GM19035 (cell line): ENCODE results near the gene SIGLEC15.

Source experiments
- ATAC-seq: cut with Tn5 transposase; IDR thresholded peaks from one replicate; pipeline ENCODE4 v1.9.1; 2021; ENCODE audit not compliant: unreplicated experiment

SIGLEC15 gene

DNA sequence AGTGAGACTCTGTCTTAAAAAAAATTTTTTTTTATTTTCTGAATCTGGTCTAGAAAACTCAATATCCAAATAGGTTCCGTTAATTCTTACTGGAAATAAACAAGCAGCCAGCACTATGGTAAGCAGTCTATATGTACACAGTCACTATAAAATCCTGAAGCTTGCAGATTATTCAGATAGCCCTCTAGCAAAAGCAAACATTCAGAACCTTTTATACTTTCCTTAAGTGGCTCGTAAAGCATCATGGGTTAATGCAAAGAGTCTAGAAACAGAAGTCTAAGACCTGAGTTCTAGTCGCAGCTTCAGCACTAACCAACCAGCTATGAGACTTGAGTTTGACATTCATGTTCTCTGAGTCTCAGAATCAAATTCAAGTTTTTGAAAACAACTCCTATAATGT, 51.9 kb downstream of the SIGLEC15 start:
- no peak for ATAC-seq

DNA sequence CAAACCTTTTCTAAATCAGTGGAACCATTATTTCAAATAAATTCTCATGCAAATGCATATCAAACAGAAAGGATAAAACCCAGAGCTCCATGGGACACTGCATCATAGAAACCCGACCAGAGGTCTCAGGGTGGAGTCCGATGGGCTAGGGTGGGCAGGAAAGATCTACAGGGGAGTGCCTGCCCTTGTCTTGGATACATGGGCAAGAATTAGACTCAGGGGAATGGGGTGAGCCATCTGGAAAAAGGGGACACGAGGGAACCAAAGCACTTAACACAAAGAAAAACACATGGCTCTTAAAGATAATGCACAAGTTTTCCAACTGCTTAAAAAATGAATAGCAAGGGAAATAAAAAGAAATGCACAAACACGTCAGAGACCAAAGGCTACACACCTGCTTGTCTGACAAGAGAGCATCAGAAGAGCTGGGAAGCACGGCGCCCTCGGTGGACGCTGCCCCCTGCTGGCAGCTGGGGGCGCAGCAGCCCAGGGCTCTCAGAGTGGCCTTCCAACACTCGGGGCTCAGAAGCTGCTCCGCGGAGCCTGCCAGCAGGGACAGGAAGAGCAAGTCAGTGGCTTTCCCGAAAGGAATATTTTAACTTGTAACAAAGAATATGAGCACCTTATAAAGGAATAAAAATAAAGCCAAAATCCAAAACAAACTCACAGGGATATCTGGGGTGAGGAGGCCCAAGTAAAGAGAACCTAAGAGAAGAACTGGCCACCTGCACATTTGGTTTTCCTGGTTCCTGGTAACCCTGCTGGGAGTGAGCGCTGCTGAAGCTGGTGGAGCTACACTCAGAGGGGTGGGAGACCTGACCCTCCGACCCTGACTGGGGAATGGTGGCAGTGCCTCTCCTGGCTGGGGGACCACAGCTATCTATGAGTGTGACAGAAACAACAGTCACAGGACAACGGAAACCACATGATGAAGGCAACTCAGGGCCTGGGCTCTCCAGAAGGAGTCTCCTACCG, 54.5 kb downstream of the SIGLEC15 start:
- peak; percentile 78 for ATAC-seq

DNA sequence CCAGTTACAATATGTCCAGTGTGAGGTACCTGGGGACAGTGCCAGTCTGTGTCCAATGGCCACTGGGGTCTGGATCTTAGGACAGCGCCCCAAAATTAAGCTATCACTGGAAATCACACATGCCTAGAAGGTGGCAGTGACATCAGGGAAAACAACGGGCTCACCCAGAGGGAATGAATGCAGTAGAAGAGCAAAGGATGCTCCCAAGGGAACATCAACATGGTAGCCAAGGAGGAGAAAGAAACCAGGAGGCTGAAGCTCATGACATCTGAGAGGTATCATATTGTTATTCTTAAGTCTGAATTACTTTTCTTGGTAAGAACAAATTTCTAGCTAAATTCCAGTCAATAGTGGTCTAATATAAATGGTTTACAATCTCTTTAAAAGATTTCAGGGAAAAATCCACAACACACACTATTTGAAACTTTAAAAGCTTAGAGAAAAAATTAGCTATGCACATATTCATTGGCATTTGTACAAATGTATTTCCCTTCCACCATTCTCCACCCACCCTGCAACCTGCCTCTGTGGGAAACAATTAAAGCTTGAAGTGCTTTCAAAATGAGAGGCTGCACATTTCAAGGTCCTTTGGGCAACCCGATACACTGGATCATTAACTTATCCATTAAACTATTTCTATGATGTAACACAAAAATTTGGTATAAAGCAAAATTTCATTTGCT, 55.5 kb downstream of the SIGLEC15 start:
- ATAC-seq: no peak

DNA sequence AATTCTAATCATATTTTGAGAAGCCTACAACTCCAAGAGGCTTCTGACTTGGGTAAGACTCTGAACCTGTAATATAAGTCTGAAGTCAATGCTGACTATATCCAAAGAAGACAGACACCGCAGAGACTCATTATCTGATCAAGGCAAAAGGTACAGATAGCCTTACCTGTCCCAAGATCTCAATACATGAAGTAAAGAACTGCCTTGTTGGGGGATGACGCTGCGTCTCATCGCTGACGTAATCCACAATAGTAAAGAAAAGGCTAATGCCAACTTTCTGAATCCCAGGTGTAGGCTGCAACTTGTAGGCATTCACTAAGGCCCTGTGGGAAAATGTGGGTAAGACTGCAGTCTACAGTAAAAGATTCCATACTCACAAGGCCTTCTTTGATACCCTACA, 62.1 kb downstream of the SIGLEC15 start:
- no peak for ATAC-seq

DNA sequence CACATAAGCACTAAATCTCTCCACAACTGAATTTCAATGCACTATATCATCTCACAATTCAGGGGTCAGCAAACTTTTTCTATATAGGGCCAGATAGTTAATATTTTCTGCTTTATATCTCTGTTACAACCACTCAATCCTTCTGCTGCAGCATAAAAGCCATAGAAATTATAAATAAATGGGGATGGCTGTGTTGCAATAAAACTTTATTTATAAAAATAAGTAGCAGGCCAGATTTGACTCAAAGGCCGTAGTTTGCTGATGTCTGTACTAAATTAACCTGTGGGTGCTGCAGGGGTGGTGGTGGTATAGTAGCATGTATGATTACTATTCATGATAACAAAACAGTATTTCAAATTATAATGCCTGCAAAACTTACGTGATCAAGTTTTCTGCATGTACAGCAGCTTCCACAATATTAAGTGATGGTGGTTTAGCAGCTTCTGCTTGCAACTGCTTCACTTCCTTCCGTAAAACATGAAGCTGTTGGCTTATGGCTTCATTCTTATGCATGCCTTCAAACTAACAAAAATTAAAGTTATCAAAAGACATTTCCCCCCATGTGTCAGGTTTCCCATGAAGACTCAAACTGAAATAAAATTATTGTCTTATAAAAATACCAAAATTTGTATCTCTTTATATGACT, 64.1 kb downstream of the SIGLEC15 start:
- no peak for ATAC-seq

DNA sequence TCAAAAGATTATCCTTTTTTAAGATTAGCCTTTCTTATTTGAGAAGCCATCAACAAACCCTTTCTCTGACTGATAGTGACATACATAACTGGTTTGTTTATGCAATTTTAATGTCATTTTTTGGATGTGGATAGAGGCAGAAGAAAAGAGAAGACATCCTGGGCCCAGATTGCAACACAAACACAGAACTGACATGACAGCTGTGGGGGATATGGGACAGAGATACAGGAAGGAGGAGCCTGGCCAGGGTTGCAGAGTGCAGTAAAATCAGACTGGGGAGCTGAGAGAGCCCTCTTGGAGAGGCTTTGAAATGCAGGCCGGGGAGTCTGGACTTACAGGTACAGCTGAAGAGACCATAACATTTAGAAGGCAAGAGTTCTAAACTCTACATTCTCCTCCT, 65.1 kb downstream of the SIGLEC15 start:
- no peak for ATAC-seq

DNA sequence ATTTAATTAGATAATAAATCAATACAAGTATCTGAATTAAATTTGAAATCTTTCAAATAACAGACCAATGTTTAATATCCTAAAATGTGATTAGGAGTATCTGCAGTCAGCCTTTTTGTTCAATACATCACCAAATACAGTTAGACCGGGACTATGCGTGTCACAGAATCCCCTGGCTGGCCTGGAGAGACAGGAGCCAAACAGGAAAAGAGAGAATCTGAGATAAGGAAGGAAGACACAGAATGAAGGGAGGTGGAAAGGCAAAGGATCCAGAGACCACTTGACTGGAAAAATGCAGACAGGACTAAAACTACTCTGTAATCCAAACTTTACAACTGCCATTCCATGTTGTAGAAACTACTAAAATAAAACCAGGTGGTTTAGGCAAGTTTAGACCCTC, 66.3 kb downstream of the SIGLEC15 start:
- no peak for ATAC-seq
